Right ventricle myocardium inferior (tissue), 1 donor: ENCODE data around the gene TIMP2. TPM values are rescaled to one million over a fixed set of nuclear protein-coding genes. Genes with fewer than 3 reads are reported as not detected.

Source experiments
- ATAC-seq: fragments of 200-7000 bp; cut with Tn5 transposase; one replicate; pipeline ENCODE4 v1.9.1; 2020; ENCODE audit warnings: mild to moderate bottlenecking, moderate library complexity
- DNase-seq: peaks from one replicate; pipeline ENCODE4 v3.0.0; 2021; ENCODE audit errors: missing footprints
- intact Hi-C: fragments of 100-400 bp; cut with DNase I; formaldehyde crosslinking; loops from one replicate; pipeline ENCODE4 v1.11.0; 2022
- total RNA-seq: library from RNA; stranded (reverse); fragmentation: NEBNext Ultra II Directional; extraction: Animal tissue kit (Norgen Biotek cat#: 25700); gene quantifications from one replicate; pipeline ENCODE4 v1.2.1, GENCODE V29; 2021
- donor health status: DM: no; HTN: yes; CAD: no; lungs with severe emphysema.

Gene TIMP2
- total RNA-seq, 1 donor from 2014 or later, result 138 TPM

GRCh38 chr17:78935419-78936323, 10.5 kb upstream of the TIMP2 start:
- ATAC-seq (peak; percentile 29), DNase-seq (no peak)
- intact Hi-C loops, result no loop called here

- peak; percentile 60 for DNase-seq
- intact Hi-C loops, result loop anchor here (1.0 kb wide), 1 partner anchor 94 kb away; no protein-coding TSS in a partner anchor
- ATAC-seq, result no peak
These were observed 9.7 kb upstream of the TIMP2 start for GRCh38 chr17:78934681-78935418.

GRCh38 chr17:78933959-78934568, 8.9 kb upstream of the TIMP2 start:
- peak; percentile 95 for DNase-seq
- ATAC-seq, result peak; percentile 92
- intact Hi-C loops, result loop anchor here (1.0 kb wide), 1 partner anchor 93 kb away; no protein-coding TSS in a partner anchor

- ATAC-seq (peak; percentile 18), DNase-seq (peak; percentile 81)
- intact Hi-C loops, result no loop called here
These were observed 8.1 kb upstream of the TIMP2 start for GRCh38 chr17:78933025-78933958.

- intact Hi-C loops, result loop anchor here (5.0 kb wide), 1 partner anchor 42 kb away; no protein-coding TSS in a partner anchor
- DNase-seq, result peak; percentile 67
These were observed 5.0 kb upstream of the TIMP2 start for GRCh38 chr17:78929908-78930775.

GRCh38 chr17:78925662-78926555, 722 bp upstream of the TIMP2 start:
- peak; percentile 88 for DNase-seq
- intact Hi-C loops, result loop anchor here (2.0 to 5.0 kb wide), 2 partner anchors 46 to 61 kb away; no protein-coding TSS in a partner anchor
- ATAC-seq, result peak; percentile 74

More at GRCh38 chr17:78929908-78930775, 5.0 kb upstream of the TIMP2 start:
- ATAC-seq, result no peak

GRCh38 chr17:78924481-78925151, 571 bp downstream of the TIMP2 start:
- DNase-seq (peak; percentile 72), ATAC-seq (no peak)
- intact Hi-C loops, result loop anchor here (2.0 to 5.0 kb wide), 3 partner anchors 42 to 60 kb away; no protein-coding TSS in a partner anchor

GRCh38 chr17:78923660-78924453, 1.3 kb downstream of the TIMP2 start:
- intact Hi-C loops, result loop anchor here (2.0 to 5.0 kb wide), 2 partner anchors 42 to 59 kb away; no protein-coding TSS in a partner anchor
- ATAC-seq (no peak), DNase-seq (peak; percentile 91)

- intact Hi-C loops, result loop anchor here (5.0 kb wide), 1 partner anchor 41 kb away; no protein-coding TSS in a partner anchor
- ATAC-seq, result no peak
- DNase-seq, result peak; percentile 44
These were observed 2.2 kb downstream of the TIMP2 start for GRCh38 chr17:78922816-78923498.

GRCh38 chr17:78921437-78921971, 3.7 kb downstream of the TIMP2 start:
- ATAC-seq, result peak; percentile 57
- peak; percentile 72 for DNase-seq
- intact Hi-C loops, result loop anchor here (2.0 to 5.0 kb wide), 2 partner anchors 19 to 39 kb away; partner anchors contain the start of gene CEP295NL

GRCh38 chr17:78920528-78920927, 4.7 kb downstream of the TIMP2 start:
- DNase-seq (peak; percentile 0), ATAC-seq (no peak)
- intact Hi-C loops, result loop anchor here (2.0 to 5.0 kb wide), 2 partner anchors 18 to 38 kb away; partner anchors contain the start of gene CEP295NL

- ATAC-seq (no peak), DNase-seq (peak; percentile 64)
- intact Hi-C loops, result loop anchor here (2.0 to 5.0 kb wide), 2 partner anchors 17 to 38 kb away; partner anchors contain the start of gene CEP295NL
These were observed 5.2 kb downstream of the TIMP2 start for GRCh38 chr17:78919861-78920450.

- intact Hi-C loops, result no loop called here
- DNase-seq, result peak; percentile 74
- no peak for ATAC-seq
These were observed 6.2 kb downstream of the TIMP2 start for GRCh38 chr17:78918979-78919378.
